K562 (cell line): ENCODE results near the gene GPR21. TPM values are rescaled to one million over a fixed set of nuclear protein-coding genes. Genes with fewer than 3 reads are reported as not detected.

Experiments
- ATAC-seq: fragments of 200-7000 bp; cut with Tn5 transposase; 3 replicates; pipeline ENCODE4 v1.9.1; 2020; ENCODE audit warnings: moderate library complexity
- BruUV-seq: library from RNA; stranded (reverse); fragments of 400-500 nt; replicated peaks from 2 replicates; lab custom pipeline; 2021; lab: Mats Ljungman, UMichigan
- CTCF ChIA-PET: fragments of 300-600 bp; formaldehyde crosslinking; extraction: SDS; loops from one replicate; lab custom pipeline; 2021; ENCODE audit warnings: low intra/inter-chr PET ratio; lab: Yijun Ruan, JAX
- POLR2A ChIA-PET: fragments of 300-600, 350-650 bp; sonication (Branson Sonifier 250); formaldehyde crosslinking; extraction: SDS; loops from one replicate; lab custom pipeline; 2021; ENCODE audit warnings: antibody characterized with exemption, inconsistent platforms; lab: Yijun Ruan, JAX
- DNase-seq, 4 experiments: peaks; one replicate each; pipeline versions ENCODE4 v3.0.0 to v3.0.0-alpha.2; 2011 to 2018; ENCODE audit warnings: low spot score in 3 of 4, mixed read lengths in 3 of 4; ENCODE audit errors: extremely low read depth in 1 of 4
- FAIRE-seq: peaks from 2 replicates; lab custom pipeline; 2011; peaks lifted over from hg19 to GRCh38; lab: Jason Lieb, UNC
- H2AFZ ChIP-seq: 2 replicates; pipeline ENCODE4 v1.6.0; 2011; ENCODE audit warnings: low read depth, low read length, control low read depth, inconsistent platforms
- H3K27ac ChIP-seq: fragments of 200-600 bp; 3 replicates; pipeline ENCODE4 v1.8.0; 2011; ENCODE audit warnings: low read depth, mild to moderate bottlenecking, control low read depth, inconsistent platforms, low read length, moderate library complexity, mixed read lengths; ENCODE audit errors: extremely low read depth
- H3K27me3 ChIP-seq, 2 experiments: fragments of 300-600 bp in 1 of 2; 2 replicates in 1 of 2; 3 replicates in 1 of 2; pipeline versions ENCODE4 v1.6.0 to v1.8.0; 2011; ENCODE audit warnings: inconsistent platforms in 2 of 2, low read length in 2 of 2, mild to moderate bottlenecking in 1 of 2, mixed read lengths in 1 of 2, moderate library complexity in 1 of 2; ENCODE audit not compliant: control insufficient read depth in 2 of 2, insufficient read depth in 2 of 2
- H3K36me3 ChIP-seq: fragments of 300-600 bp; 3 replicates; pipeline ENCODE4 v1.8.0; 2011; ENCODE audit warnings: mild to moderate bottlenecking, low read length, inconsistent platforms; ENCODE audit not compliant: control insufficient read depth, insufficient read depth
- H3K4me1 ChIP-seq, 2 experiments: fragments of 200-600 bp in 1 of 2; replicated peaks in 1 of 2; 2 replicates in 1 of 2; 3 replicates in 1 of 2; pipeline versions ENCODE4 v1.5.1 to v1.8.0; 2011; ENCODE audit warnings: inconsistent platforms in 2 of 2, low read length in 2 of 2, mild to moderate bottlenecking in 1 of 2, mixed read lengths in 1 of 2, moderate library complexity in 1 of 2; ENCODE audit not compliant: control insufficient read depth in 2 of 2, insufficient read depth in 2 of 2
- H3K4me2 ChIP-seq: 2 replicates; pipeline ENCODE4 v1.6.1; 2011; ENCODE audit warnings: low read length, control low read depth, inconsistent platforms, mixed read lengths; ENCODE audit not compliant: insufficient read depth
- H3K4me3 ChIP-seq: fragments of 200-600 bp; sonication (generic), shearing (Covaris generic); 2 replicates; pipeline ENCODE4 v1.5.1; 2016; ENCODE audit warnings: control low read depth, inconsistent platforms
- H3K79me2 ChIP-seq: fragments of 200-600 bp; 3 replicates; pipeline ENCODE4 v1.8.0; 2011; ENCODE audit warnings: low read length, inconsistent platforms; ENCODE audit not compliant: control insufficient read depth, insufficient read depth
- H3K9ac ChIP-seq, 2 experiments: 2 replicates each; pipeline versions ENCODE4 v1.6.0 to v1.6.1; 2011; ENCODE audit warnings: low read depth in 2 of 2, low read length in 2 of 2, control low read depth in 1 of 2, inconsistent platforms in 1 of 2, mild to moderate bottlenecking in 1 of 2, mixed read lengths in 1 of 2; ENCODE audit not compliant: insufficient read depth in 1 of 2
- H3K9me1 ChIP-seq: one replicate; pipeline ENCODE4 v1.6.0; 2011; ENCODE audit warnings: inconsistent platforms, mild to moderate bottlenecking, low read length, moderate library complexity; ENCODE audit not compliant: control insufficient read depth, insufficient read depth
- H3K9me3 ChIP-seq: replicated peaks from 2 replicates; pipeline ENCODE4 v1.5.1; 2011; ENCODE audit warnings: low read depth, low read length, inconsistent platforms; ENCODE audit not compliant: control insufficient read depth, insufficient read depth
- H4K20me1 ChIP-seq: replicated peaks from 2 replicates; pipeline ENCODE4 v1.6.1; 2011; ENCODE audit warnings: low read length, inconsistent platforms, mixed read lengths; ENCODE audit not compliant: control insufficient read depth, insufficient read depth
- FOXM1 ChIP-seq, 2 experiments: fragments of 450-650 bp in 1 of 2; sonication (generic) in 1 of 2; formaldehyde crosslinking in 1 of 2; IDR thresholded peaks; 2 replicates each; pipeline versions ENCODE4 v1.6.1 to v1.9.0; 2017 to 2022; ENCODE audit warnings: low read depth in 2 of 2, mild to moderate bottlenecking in 2 of 2, missing genetic modification reagents in 1 of 2, moderate library complexity in 1 of 2
- NR4A1 ChIP-seq, 2 experiments: fragments of 250-450 bp in 1 of 2; fragments of 450-650 bp in 1 of 2; sonication (Bioruptor Pico) in 1 of 2; IDR thresholded peaks; 2 replicates each; pipeline versions ENCODE4 v1.4.0 to v1.6.1; 2016 to 2020; ENCODE audit warnings: mild to moderate bottlenecking in 2 of 2, missing compliant biosample characterization in 1 of 2, missing genetic modification characterization in 1 of 2, moderate library complexity in 1 of 2
- ZBTB49 ChIP-seq: sonication (generic); formaldehyde crosslinking; IDR thresholded peaks from 2 replicates; pipeline ENCODE4 v1.8.0; 2022; ENCODE audit warnings: missing genetic modification reagents, mild to moderate bottlenecking, borderline replicate concordance
- ZNF143 ChIP-seq: sonication (generic); formaldehyde crosslinking; IDR thresholded peaks from 2 replicates; pipeline ENCODE4 v1.9.0; 2022; ENCODE audit warnings: mild to moderate bottlenecking, missing genetic modification reagents
- ZNF354B ChIP-seq: fragments of 250-450 bp; sonication (Bioruptor Pico); IDR thresholded peaks from 2 replicates; pipeline ENCODE4 v1.4.0; 2020
- WGBS: fragments of 100-300 bp; shearing (Covaris generic); methylation state at CpG from one replicate; pipeline ENCODE4 v1.1.6; 2016; ENCODE audit warnings: low coverage, mixed read lengths; ENCODE audit not compliant: insufficient coverage; ENCODE audit errors: missing lambda C conversion rate; 5-methylcytosine and 5-hydroxymethylcytosine counted together
- in situ Hi-C: fragments of 300-500 bp; cut with MboI; formaldehyde crosslinking; loops from 4 replicates; pipeline ENCODE4 v1.15.0; 2018; ENCODE audit warnings: inconsistent platforms, mixed read lengths
- intact Hi-C: fragments of 100-400 bp; cut with micrococcal nuclease; formaldehyde crosslinking; loops from 2 replicates; pipeline ENCODE4 v1.14.2; 2022
- polyA plus RNA-seq, 8 experiments: library from polyadenylated mRNA; depleted of rRNA in 4 of 8; stranded (reverse) in 5 of 8; unstranded in 3 of 8; fragments of >200 nt; fragmentation: Nextera tagmentation in 2 of 8; fragmentation: Illumina TruSeq in 1 of 8; extraction: Ambion mirVana in 2 of 8; extraction: Trizol in 1 of 8; gene quantifications; 2 replicates each; pipeline versions ENCODE4 v1.2.1 to v1.2.3, GENCODE V29; 2011 to 2014; ENCODE audit warnings: inconsistent platforms in 1 of 8, missing spikeins in 1 of 8
- total RNA-seq, 7 experiments: library from RNA; depleted of rRNA in 6 of 7; stranded (reverse); fragments of >200 nt in 6 of 7; fragmentation: Illumina TruSeq in 2 of 7; extraction: Trizol in 2 of 7; gene quantifications; 2 replicates each; pipeline versions ENCODE4 v1.2.1 to v1.2.3, GENCODE V29; 2011 to 2021; ENCODE audit warnings: low replicate concordance in 1 of 7

Gene GPR21
- total and polyA plus RNA-seq, 9 of the 15 experiments (the other 6 are each of a cell fraction or from before 2014, with no cell fraction given), result 0.16 to 0.83 (median 0.36) TPM; not detected in 6

- no peak for TF ChIP-seq NR4A1 (CRISPR knock-in tag; IDR thresholded peaks at IDR 0.05)
- TF ChIP-seq NR4A1 (tag; IDR thresholded peaks at IDR 0.05), result no peak
Observed at GRCh38 chr9:123062351-123063176, 29.1 kb downstream of the GPR21 start (continued).

DNA sequence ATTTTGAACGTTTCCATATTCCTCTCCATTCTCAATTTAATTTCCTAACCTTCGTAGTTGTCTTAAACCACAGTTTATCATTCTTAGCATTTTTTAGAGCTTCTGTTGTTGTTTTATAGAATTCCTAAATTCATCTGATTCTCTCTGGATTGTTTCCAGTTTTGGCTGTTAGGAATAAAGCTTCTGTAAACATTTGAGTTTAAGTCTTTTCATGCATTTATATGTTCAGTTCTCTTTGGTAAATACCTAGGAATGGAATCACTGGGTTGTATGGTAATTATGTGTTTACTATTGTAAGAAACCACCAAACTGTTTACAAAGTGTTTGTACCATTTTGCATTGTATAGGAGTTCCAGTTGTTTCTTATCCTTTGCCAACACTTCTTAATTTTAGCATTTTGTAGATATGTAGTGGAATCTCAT, 29.7 kb downstream of the GPR21 start:
- 60% methylated on average over 2 of the region's 2 CpGs for WGBS
- Histone ChIP-seq H3K9me1 (no peaks in the 10 kb centered on the region), H3K27ac (no peak overlapping the region), H3K27me3 (no peaks in the 10 kb centered on the region), H3K9me3 (no peaks in the 10 kb centered on the region), H3K79me2 (no peaks in the 10 kb centered on the region), H3K4me2 (no peak overlapping the region)
- intact Hi-C loops, result loop anchor here (10.0 kb wide), 1 partner anchor 598 kb away; no protein-coding TSS in a partner anchor
- no peak for DNase-seq
- POLR2A ChIA-PET, result interaction anchor here (0.6 to 1.0 kb wide), 3 partner anchors 9 to 935 kb away, joined by 3 to 4 read pairs (median 3); no protein-coding TSS in a partner anchor
- CTCF ChIA-PET, result no interaction called here
- no peak for ATAC-seq
- no TSS peak for BruUV-seq
- no peak for TF ChIP-seq FOXM1 (IDR thresholded peaks at IDR 0.05; ENCODE audit: low read depth)
- TF ChIP-seq FOXM1 (CRISPR knock-in tag; IDR thresholded peaks at IDR 0.05; ENCODE audit: low read depth), result no peak
- TF ChIP-seq ZNF354B (CRISPR knock-in tag), result no peak
- no peak for TF ChIP-seq ZBTB49 (CRISPR knock-in tag)
- no peak for TF ChIP-seq ZNF143 (CRISPR knock-in tag)
- TF ChIP-seq, all 486 proteins: peak for 0
- Histone ChIP-seq H3K4me1 (no peaks in the 10 kb centered on the region), H3K4me3 (no peak overlapping the region), H3K36me3 (peaks cover 14% of the 10 kb centered on the region; the same call in 1 of the 3 replicates), H4K20me1 (no peaks in the 10 kb centered on the region), H3K9ac (no peak overlapping the region), H2AFZ (no peak overlapping the region)
- no peak for FAIRE-seq
- in situ Hi-C loops, result no loop called here
